ENCODE data around the gene MMP24OS.
"Not testable (repeated sequence)": the region's sequence is repeated elsewhere in the genome, so short reads cannot be mapped to it uniquely, and the experiment has no call there.

MMP24OS gene

DNA sequence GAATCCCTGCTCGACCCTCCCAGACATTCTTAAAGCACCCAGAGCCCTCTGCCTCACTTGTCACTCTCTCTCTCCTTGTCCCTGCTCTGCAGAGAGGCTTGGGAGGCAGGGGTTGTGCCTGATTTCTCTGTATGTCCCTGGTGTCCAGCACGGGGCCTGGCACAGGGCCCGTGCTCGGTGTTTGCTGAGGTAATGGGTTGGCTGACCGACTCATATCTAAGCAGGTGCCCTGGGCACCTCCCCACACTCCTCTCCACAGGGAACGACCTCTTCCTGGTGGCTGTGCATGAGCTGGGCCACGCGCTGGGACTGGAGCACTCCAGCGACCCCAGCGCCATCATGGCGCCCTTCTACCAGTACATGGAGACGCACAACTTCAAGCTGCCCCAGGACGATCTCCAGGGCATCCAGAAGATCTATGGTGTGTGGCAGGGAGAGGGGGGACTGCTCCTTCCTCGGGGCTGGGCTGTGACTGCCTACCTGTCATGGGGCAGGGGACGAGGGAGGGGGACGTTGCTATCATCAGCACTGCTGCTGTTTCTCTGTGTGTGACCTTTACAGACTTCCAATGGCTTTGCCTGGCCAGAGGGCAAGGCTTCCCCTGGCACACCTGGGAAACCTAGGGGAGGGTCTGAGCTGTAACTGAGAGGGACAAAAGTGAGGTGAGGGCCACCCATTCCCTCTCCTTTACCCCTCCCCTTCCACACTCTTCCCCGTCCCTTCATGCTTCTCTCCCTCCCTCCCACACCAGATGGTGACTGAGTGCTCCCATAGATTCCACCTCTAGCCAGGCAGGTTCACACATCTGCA, 14.2 kb downstream of the MMP24OS start:
- H3K4me3 ChIP-seq (ENCODE audit: low read depth, low read length): no peak overlapping the region
- TF ChIP-seq, protein P1, sequence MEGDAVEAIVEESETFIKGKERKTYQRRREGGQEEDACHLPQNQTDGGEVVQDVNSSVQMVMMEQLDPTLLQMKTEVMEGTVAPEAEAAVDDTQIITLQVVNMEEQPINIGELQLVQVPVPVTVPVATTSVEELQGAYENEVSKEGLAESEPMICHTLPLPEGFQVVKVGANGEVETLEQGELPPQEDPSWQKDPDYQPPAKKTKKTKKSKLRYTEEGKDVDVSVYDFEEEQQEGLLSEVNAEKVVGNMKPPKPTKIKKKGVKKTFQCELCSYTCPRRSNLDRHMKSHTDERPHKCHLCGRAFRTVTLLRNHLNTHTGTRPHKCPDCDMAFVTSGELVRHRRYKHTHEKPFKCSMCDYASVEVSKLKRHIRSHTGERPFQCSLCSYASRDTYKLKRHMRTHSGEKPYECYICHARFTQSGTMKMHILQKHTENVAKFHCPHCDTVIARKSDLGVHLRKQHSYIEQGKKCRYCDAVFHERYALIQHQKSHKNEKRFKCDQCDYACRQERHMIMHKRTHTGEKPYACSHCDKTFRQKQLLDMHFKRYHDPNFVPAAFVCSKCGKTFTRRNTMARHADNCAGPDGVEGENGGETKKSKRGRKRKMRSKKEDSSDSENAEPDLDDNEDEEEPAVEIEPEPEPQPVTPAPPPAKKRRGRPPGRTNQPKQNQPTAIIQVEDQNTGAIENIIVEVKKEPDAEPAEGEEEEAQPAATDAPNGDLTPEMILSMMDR (IDR thresholded peaks at IDR 0.05; ENCODE audit: insufficient read depth, low read depth, low read length, missing control alignments): no peak
- no peak for DNase-seq (ENCODE audit: low read depth)

- not testable (repeated sequence) for H3K4me3 ChIP-seq (ENCODE audit: low read depth, low read length); DNase-seq (ENCODE audit: low read depth)
Observed at GRCh38 chr20:35262731-35263531, 15.0 kb downstream of the MMP24OS start.

GRCh38 chr20:35262321-35262720, 15.6 kb downstream of the MMP24OS start:
- DNase-seq (ENCODE audit: low read depth); H3K4me3 ChIP-seq (ENCODE audit: low read depth, low read length): not testable (repeated sequence)

DNA sequence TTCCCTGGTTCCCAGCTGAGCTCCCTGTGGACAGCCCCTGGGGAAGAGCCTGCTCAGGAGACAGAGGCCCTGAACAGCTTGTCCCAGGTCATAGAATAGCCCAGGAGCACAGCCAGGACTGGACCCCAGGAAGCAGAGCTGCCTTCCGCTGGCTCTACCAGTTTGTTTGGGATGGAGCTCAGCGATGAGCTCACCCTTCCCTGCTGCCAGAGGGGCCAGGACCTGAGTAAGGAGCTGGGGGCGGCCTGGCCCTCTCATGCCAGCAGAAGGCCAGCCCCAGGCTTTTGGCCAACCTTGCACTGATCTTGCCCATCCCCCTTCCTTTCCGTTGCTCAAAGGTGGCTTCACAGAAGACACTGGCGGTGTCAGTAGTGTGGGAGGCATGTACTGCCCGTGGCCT, 17.5 kb downstream of the MMP24OS start:
- TF ChIP-seq, protein P1 (IDR thresholded peaks at IDR 0.05; ENCODE audit: insufficient read depth, low read depth, low read length, missing control alignments): no peak
- DNase-seq (ENCODE audit: low read depth): no peak
- no peak overlapping the region for H3K4me3 ChIP-seq (ENCODE audit: low read depth, low read length)

DNA sequence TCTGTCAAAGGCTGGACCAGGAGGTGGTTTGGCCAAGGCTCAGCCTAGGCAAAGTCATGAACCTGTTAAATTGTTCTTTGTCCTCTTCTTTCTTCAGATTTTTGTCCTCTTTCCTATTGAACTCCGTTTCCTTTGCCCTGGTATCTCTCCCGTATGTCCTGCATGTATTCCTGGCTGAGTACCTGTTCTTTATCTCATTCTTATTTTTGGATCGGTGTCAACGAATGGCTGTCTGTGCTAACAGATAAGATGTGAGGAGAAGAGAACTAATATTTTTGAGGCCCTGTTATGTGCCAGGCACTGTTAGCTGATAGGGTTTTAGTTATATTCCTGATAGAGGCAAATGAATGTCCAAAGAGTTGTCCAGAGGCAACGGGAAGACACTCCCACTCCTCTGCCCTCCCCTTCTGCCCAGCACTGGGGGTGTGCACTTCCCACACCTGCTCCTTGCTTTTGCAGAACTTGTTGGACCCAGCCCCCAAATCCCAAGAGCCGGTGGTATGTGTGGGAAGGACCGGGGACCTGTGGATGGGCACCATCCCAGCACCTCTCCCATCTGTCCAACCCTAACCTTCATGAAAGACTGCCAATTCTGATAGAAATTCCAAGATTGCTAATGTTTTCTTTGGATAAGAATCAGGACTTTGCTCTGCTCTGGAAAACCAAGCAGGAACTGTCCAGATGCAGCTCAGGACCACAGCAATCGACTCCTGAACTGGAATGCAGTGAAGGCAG, 20.6 kb downstream of the MMP24OS start:
- TF ChIP-seq, protein P1 (IDR thresholded peaks at IDR 0.05; ENCODE audit: insufficient read depth, low read depth, low read length, missing control alignments): no peak
- H3K4me3 ChIP-seq (ENCODE audit: low read depth, low read length): no peak overlapping the region
- no peak for DNase-seq (ENCODE audit: low read depth)

GRCh38 chr20:35254448-35254999, 23.4 kb downstream of the MMP24OS start:
- TF ChIP-seq, protein P1 (IDR thresholded peaks at IDR 0.05; ENCODE audit: insufficient read depth, low read depth, low read length, missing control alignments): no peak
- DNase-seq (ENCODE audit: low read depth): no peak

GRCh38 chr20:35253010-35253409, 24.9 kb downstream of the MMP24OS start:
- H3K4me3 ChIP-seq (ENCODE audit: low read depth, low read length): no peak overlapping the region
- TF ChIP-seq, protein P1 (IDR thresholded peaks at IDR 0.05; ENCODE audit: insufficient read depth, low read depth, low read length, missing control alignments): no peak
- DNase-seq (ENCODE audit: low read depth): no peak

More at GRCh38 chr20:35254448-35254999, 23.4 kb downstream of the MMP24OS start:
- no peak overlapping the region for H3K4me3 ChIP-seq (ENCODE audit: low read depth, low read length)

GRCh38 chr20:35252598-35252997, 25.3 kb downstream of the MMP24OS start:
- not testable (repeated sequence) for H3K4me3 ChIP-seq (ENCODE audit: low read depth, low read length); DNase-seq (ENCODE audit: low read depth)
